22Rv1 (cell line): ENCODE data around the gene AHCYL2.
"Not testable (repeated sequence)": the region's sequence is repeated elsewhere in the genome, so short reads cannot be mapped to it uniquely, and the experiment has no call there.

Source experiments
- H3K27ac ChIP-seq: fragments of 450-650 bp; 2 replicates; pipeline ENCODE4 v1.5.1; 2017
- ZFX ChIP-seq: fragments of 450-650 bp; IDR thresholded peaks from 2 replicates; pipeline ENCODE4 v1.6.1; 2017; ENCODE audit warnings: antibody characterized with exemption, borderline replicate concordance
- TF ChIP-seq, protein P1 (sequence below): fragments of 450-650 bp; IDR thresholded peaks from 2 replicates; pipeline ENCODE4 v1.5.1; 2017; ENCODE audit warnings: mild to moderate bottlenecking

The AHCYL2 gene

GRCh38 chr7:129210989-129211312, 13.9 kb upstream of the AHCYL2 start:
- TF ChIP-seq, protein P1, sequence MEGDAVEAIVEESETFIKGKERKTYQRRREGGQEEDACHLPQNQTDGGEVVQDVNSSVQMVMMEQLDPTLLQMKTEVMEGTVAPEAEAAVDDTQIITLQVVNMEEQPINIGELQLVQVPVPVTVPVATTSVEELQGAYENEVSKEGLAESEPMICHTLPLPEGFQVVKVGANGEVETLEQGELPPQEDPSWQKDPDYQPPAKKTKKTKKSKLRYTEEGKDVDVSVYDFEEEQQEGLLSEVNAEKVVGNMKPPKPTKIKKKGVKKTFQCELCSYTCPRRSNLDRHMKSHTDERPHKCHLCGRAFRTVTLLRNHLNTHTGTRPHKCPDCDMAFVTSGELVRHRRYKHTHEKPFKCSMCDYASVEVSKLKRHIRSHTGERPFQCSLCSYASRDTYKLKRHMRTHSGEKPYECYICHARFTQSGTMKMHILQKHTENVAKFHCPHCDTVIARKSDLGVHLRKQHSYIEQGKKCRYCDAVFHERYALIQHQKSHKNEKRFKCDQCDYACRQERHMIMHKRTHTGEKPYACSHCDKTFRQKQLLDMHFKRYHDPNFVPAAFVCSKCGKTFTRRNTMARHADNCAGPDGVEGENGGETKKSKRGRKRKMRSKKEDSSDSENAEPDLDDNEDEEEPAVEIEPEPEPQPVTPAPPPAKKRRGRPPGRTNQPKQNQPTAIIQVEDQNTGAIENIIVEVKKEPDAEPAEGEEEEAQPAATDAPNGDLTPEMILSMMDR: no peak
- TF ChIP-seq ZFX: no peak
- H3K27ac ChIP-seq: no peak overlapping the region

DNA sequence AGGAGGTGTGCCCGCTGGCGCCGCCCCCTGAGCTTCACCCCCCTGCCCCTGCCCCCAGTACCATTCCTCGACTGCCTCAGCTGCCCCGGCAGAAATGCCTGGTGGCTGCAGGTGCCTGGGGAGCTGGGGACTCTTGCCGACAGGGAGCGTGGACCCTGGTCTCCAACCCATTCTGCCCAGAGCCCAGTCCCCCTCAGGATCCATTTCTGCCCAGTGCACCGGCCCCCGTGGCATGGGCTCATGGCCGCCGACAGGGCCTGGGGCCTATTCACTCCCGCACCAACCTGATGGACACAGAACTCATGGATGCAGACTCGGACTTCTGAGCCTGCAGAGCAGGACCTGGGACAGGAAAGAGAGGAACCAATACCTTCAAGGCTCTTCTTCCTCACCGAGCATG, 12.7 kb upstream of the AHCYL2 start:
- H3K27ac ChIP-seq: no peak overlapping the region
- TF ChIP-seq ZFX: no peak
- TF ChIP-seq, protein P1: no peak

DNA sequence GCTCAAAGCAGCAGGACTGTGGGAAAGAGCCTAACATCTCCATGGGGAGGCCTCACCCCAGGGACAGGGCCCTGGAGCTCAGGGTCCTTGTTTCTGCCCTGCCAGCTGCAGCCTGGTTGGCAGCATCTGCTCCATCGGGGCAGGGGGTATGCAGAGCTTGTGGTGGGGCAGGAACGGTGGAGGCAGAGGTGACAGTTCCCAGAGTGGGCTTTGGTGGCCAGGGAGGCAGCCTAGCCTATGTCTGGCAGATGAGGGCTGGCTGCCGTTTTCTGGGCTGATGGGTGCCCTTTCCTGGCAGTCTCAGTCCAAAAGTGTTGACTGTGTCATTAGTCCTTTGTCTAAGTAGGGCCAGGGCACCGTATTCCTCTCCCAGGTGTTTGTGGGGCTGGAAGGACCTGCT, 12.2 kb upstream of the AHCYL2 start:
- H3K27ac ChIP-seq: no peak overlapping the region
- TF ChIP-seq, protein P1: no peak
- no peak for TF ChIP-seq ZFX

- H3K27ac ChIP-seq: no peak overlapping the region
- TF ChIP-seq ZFX: no peak
- TF ChIP-seq, protein P1: peak; percentile 50
These were observed 11.0 kb upstream of the AHCYL2 start for GRCh38 chr7:129213828-129214227.

- not testable (repeated sequence) for H3K27ac ChIP-seq
These were observed 9.1 kb upstream of the AHCYL2 start for GRCh38 chr7:129215691-129216090.

GRCh38 chr7:129216101-129216715, 8.6 kb upstream of the AHCYL2 start:
- H3K27ac ChIP-seq: not testable (repeated sequence)

- H3K27ac ChIP-seq: not testable (repeated sequence)
These were observed 7.9 kb upstream of the AHCYL2 start for GRCh38 chr7:129216821-129217416.

DNA sequence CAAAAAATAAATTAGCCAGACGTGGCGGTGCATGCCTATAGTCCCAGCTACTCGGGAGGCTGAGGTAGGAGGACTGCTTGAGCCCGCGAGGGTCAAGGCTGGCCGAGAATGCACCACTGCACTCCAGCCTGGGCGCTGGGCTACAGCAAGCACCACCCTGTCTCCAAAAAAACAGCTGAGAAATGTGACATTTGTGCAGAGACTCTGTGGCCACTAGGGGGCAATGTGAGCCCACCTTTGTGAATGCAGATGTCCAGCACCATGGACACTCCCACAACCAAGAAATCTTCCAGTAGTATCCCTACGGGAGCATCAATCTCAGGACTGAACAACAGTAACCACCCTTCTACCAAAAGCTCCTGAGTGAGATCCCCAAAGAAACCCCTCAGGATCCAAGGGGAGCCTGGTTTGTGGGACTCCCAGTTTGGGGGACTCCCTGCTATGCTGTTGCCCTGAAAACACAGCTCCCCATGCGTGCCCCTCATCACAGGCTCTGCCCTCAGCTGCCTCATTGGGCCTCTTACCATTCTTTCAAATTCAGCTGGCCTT, 6.2 kb upstream of the AHCYL2 start:
- H3K27ac ChIP-seq: no peak overlapping the region
- no peak for TF ChIP-seq ZFX
- TF ChIP-seq, protein P1: peak; percentile 93

DNA sequence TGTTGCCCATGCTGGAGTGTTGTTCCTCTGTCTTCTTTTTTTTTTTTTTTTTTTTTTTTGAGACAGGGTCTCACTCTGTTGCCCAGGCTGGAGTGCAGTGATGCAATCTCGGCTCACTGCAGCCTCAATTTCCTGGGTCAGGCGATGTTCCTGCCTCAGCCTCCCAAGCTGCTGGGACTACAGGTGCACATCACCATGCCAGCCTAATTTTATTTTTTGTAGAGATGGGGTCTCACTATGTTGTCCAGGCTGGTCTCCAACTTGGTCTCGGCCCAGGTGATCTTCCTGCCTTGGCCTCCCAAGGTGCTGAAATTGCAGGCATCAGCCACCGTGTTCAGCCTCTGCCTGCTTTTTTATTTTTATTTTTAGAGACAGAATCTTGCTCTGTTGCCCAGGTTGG, 5.7 kb upstream of the AHCYL2 start:
- not testable (repeated sequence) for H3K27ac ChIP-seq
